ENCODE results near the gene LETMD1. TPM values are rescaled to one million over a fixed set of nuclear protein-coding genes. Genes with fewer than 3 reads are reported as not detected.

LETMD1 gene
- polyA plus RNA-seq, 1 experiment, result 57.1 TPM

DNA sequence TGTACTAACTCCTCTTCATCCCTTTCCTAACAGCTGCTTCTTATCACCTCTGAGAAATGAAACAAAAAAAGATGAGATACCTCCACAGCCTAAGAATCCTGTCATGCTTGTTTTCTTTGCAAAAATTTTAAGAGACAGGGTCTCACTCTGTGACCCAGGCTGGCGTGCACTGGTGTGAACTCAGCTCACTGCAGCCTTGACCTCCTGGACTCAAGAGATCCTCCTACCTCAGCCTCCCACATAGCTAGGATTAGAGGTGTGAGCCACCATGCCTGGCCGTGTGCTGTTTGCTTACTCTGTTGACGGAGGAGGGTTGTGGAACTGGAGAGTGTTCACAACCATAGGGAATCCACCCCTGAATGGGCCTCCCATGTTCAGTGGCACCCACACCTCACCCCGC is 19.1 kb downstream of the LETMD1 start:
- DNase-seq (ENCODE audit: low read depth), result no peak
- H3K4me3 ChIP-seq (ENCODE audit: low read depth, low read length), result no peak overlapping the region
- ChIA-PET CTCF (interaction anchor here (1.9 kb wide), 1 partner anchor 13 kb away, joined by 5 read pairs; no protein-coding TSS in a partner anchor), POLR2A (no interaction called here)
- TF ChIP-seq, protein P1, sequence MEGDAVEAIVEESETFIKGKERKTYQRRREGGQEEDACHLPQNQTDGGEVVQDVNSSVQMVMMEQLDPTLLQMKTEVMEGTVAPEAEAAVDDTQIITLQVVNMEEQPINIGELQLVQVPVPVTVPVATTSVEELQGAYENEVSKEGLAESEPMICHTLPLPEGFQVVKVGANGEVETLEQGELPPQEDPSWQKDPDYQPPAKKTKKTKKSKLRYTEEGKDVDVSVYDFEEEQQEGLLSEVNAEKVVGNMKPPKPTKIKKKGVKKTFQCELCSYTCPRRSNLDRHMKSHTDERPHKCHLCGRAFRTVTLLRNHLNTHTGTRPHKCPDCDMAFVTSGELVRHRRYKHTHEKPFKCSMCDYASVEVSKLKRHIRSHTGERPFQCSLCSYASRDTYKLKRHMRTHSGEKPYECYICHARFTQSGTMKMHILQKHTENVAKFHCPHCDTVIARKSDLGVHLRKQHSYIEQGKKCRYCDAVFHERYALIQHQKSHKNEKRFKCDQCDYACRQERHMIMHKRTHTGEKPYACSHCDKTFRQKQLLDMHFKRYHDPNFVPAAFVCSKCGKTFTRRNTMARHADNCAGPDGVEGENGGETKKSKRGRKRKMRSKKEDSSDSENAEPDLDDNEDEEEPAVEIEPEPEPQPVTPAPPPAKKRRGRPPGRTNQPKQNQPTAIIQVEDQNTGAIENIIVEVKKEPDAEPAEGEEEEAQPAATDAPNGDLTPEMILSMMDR (IDR thresholded peaks at IDR 0.05; ENCODE audit: insufficient read depth, low read depth, low read length), result no peak
- H3K36me3 ChIP-seq (ENCODE audit: control insufficient read depth, insufficient read depth, low read length), result peaks cover 19% of the 10 kb centered on the region
- H3K27me3 ChIP-seq (ENCODE audit: control insufficient read depth, insufficient read depth, low read length), result no peaks in the 10 kb centered on the region

DNA sequence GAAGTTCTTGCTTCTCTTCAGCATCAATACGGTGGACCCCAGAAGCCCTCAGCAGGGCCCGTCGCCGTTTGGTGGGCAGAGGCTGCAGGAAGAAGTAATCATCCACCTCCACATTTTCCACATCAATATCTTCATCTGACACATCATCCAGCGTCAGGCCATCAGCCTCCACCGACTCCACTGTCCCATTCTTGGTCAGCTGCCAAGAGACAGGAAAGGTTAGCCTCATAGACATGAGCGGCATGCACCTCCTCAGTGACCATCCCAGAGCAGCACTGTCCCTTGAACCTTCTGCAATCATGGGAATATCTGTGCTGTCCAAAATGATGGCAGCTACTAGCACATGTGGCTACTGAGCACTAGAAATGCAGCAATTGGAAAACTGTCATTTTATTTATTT is 19.6 kb downstream of the LETMD1 start:
- TF ChIP-seq, protein P1 (IDR thresholded peaks at IDR 0.05; ENCODE audit: insufficient read depth, low read depth, low read length), result no peak
- CTCF ChIA-PET, result interaction anchor here (1.9 kb wide), 1 partner anchor 14 kb away, joined by 5 read pairs; no protein-coding TSS in a partner anchor
- DNase-seq (ENCODE audit: low read depth), result no peak
- POLR2A ChIA-PET, result no interaction called here
- Histone ChIP-seq H3K27me3 (ENCODE audit: control insufficient read depth, insufficient read depth, low read length) (no peaks in the 10 kb centered on the region), H3K4me3 (ENCODE audit: low read depth, low read length) (no peak overlapping the region), H3K36me3 (ENCODE audit: control insufficient read depth, insufficient read depth, low read length) (peaks cover 19% of the 10 kb centered on the region)

DNA sequence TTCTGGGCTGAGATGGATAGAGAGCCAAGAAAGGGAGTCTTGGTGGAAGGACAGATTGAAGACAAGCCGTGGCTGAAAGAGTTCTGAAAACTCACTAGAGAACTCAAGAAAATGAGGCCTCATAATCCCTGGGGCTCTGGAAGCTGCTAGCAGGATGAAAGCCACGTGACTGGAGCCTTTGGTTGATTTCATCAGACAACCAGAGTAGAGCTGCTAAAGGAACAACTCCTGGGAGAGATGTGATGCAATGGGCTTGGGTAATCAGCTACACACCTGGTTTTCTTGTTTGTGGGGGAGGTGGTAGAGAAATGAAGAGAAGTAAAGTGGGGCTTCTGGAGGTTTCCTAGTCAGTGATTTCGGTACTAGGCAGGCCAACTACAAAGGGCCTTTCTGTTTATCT is 21.9 kb downstream of the LETMD1 start:
- no peak for DNase-seq (ENCODE audit: low read depth)
- no peak overlapping the region for H3K4me3 ChIP-seq (ENCODE audit: low read depth, low read length)
- POLR2A ChIA-PET, result interaction anchor here (0.6 kb wide), 1 partner anchor 36 kb away, joined by 7 read pairs; no protein-coding TSS in a partner anchor
- peaks cover 11% of the 10 kb centered on the region for H3K36me3 ChIP-seq (ENCODE audit: control insufficient read depth, insufficient read depth, low read length)
- CTCF ChIA-PET, result no interaction called here
- TF ChIP-seq, protein P1 (IDR thresholded peaks at IDR 0.05; ENCODE audit: insufficient read depth, low read depth, low read length), result no peak
- no peaks in the 10 kb centered on the region for H3K27me3 ChIP-seq (ENCODE audit: control insufficient read depth, insufficient read depth, low read length)

DNA sequence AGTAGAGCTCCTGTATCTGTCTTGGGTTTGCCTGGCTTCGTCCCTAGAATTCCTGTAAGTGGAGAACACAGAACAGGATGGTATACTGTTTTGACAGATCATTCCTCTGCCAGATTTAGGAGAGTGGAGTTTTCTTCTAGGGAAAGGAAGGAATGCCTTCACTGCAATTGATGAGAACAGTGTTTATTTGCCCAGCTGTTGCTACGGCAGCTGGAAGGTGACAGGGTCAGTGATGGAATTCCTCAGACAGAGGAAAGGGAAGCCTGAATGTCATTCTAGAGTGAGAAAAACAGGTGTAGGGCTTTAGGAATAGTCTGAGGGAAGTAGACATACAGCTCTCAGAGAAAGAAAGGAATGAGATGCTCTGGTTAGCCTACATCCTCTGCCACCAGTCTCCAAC is 23.5 kb downstream of the LETMD1 start:
- Histone ChIP-seq H3K27me3 (ENCODE audit: control insufficient read depth, insufficient read depth, low read length) (no peaks in the 10 kb centered on the region), H3K36me3 (ENCODE audit: control insufficient read depth, insufficient read depth, low read length) (peaks cover 14% of the 10 kb centered on the region), H3K4me3 (ENCODE audit: low read depth, low read length) (no peak overlapping the region)
- CTCF ChIA-PET, result interaction anchor here (1.8 kb wide), 1 partner anchor 270 kb away, joined by 3 read pairs; no protein-coding TSS in a partner anchor
- TF ChIP-seq, protein P1 (IDR thresholded peaks at IDR 0.05; ENCODE audit: insufficient read depth, low read depth, low read length), result no peak
- DNase-seq (ENCODE audit: low read depth), result no peak
- POLR2A ChIA-PET, result no interaction called here

DNA sequence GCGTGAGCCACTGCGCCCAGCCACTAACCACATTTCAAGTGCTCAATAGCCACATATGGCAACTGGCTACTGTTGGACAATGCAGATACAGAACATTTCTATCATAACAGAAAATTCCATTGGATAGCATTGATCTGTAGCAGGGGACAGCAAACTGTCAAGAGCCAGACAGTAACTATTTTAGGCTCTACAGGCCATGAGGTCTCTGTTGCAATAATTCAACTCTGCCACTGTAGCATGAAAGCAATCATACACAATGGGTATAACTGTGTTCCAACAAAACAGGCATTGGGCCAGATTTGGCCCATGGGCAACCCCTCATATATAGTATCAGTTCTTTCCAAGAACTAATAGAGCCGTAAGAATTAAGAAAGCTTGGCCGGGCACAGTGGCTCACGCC is 27.3 kb downstream of the LETMD1 start:
- Histone ChIP-seq H3K4me3 (ENCODE audit: low read depth, low read length) (no peak overlapping the region), H3K27me3 (ENCODE audit: control insufficient read depth, insufficient read depth, low read length) (no peaks in the 10 kb centered on the region), H3K36me3 (ENCODE audit: control insufficient read depth, insufficient read depth, low read length) (peaks cover 5% of the 10 kb centered on the region)
- TF ChIP-seq, protein P1 (IDR thresholded peaks at IDR 0.05; ENCODE audit: insufficient read depth, low read depth, low read length), result no peak
- POLR2A ChIA-PET, result no interaction called here
- DNase-seq (ENCODE audit: low read depth), result no peak
- CTCF ChIA-PET, result interaction anchor here (0.9 kb wide), 1 partner anchor 13 kb away, joined by 3 read pairs; no protein-coding TSS in a partner anchor
